Keratinocyte (primary cell): Measurements from ENCODE around the gene CLIP4. TPM values are rescaled to one million over a fixed set of nuclear protein-coding genes. Genes with fewer than 3 reads are reported as not detected.

Experiments
- DNase-seq: peaks from one replicate; pipeline ENCODE4 v3.0.0-alpha.2; 2011; ENCODE audit warnings: low read depth, missing footprints, low spot score
- FAIRE-seq: peaks from 2 replicates; lab custom pipeline; 2011; peaks lifted over from hg19 to GRCh38; lab: Jason Lieb, UNC
- H2AFZ ChIP-seq: 2 replicates; pipeline ENCODE4 v1.6.0; 2012; ENCODE audit warnings: low read length, control low read depth, inconsistent platforms; ENCODE audit not compliant: control insufficient read depth
- H3K27ac ChIP-seq: 2 replicates; pipeline ENCODE4 v1.5.1; 2011; ENCODE audit warnings: low read length; ENCODE audit not compliant: control insufficient read depth, insufficient read depth
- H3K27me3 ChIP-seq: 3 replicates; pipeline ENCODE4 v1.6.0; 2011; ENCODE audit warnings: low read length; ENCODE audit not compliant: control insufficient read depth, insufficient read depth; ENCODE audit errors: extremely low read depth
- H3K36me3 ChIP-seq, 2 experiments: 2 replicates in 1 of 2; 3 replicates in 1 of 2; pipeline ENCODE4 v1.5.1; 2011; ENCODE audit warnings: low read length in 2 of 2, mild to moderate bottlenecking in 1 of 2; ENCODE audit not compliant: control insufficient read depth in 2 of 2, insufficient read depth in 2 of 2; ENCODE audit errors: extremely low read depth in 1 of 2
- H3K4me1 ChIP-seq: 3 replicates; pipeline ENCODE4 v1.5.1; 2011; ENCODE audit warnings: low read length; ENCODE audit not compliant: control insufficient read depth, insufficient read depth; ENCODE audit errors: extremely low read depth
- H3K4me2 ChIP-seq: 3 replicates; pipeline ENCODE4 v1.6.0; 2011; ENCODE audit warnings: low read depth, low read length; ENCODE audit not compliant: control insufficient read depth, insufficient read depth; ENCODE audit errors: extremely low read depth
- H3K4me3 ChIP-seq, 3 experiments: fragments of 200-600 bp in 1 of 3; sonication (generic) in 1 of 3; 2 replicates in 2 of 3; 3 replicates in 1 of 3; pipeline ENCODE4 v1.5.1; 2011 to 2016; ENCODE audit warnings: low read length in 3 of 3, mild to moderate bottlenecking in 3 of 3, control low read depth in 2 of 3, inconsistent platforms in 1 of 3, low read depth in 1 of 3, mixed read lengths in 1 of 3, mixed run types in 1 of 3, moderate library complexity in 1 of 3; ENCODE audit not compliant: control insufficient read depth in 2 of 3, insufficient read depth in 2 of 3; ENCODE audit errors: extremely low read depth in 1 of 3
- H3K79me2 ChIP-seq: 2 replicates; pipeline ENCODE4 v1.6.0; 2012; ENCODE audit warnings: low read length; ENCODE audit not compliant: control insufficient read depth, insufficient read depth
- H3K9ac ChIP-seq: 3 replicates; pipeline ENCODE4 v1.6.0; 2011; ENCODE audit warnings: low read length; ENCODE audit not compliant: control insufficient read depth, insufficient read depth; ENCODE audit errors: extremely low read depth
- H3K9me1 ChIP-seq: 3 replicates; pipeline ENCODE4 v1.6.0; 2011; ENCODE audit warnings: low read length; ENCODE audit not compliant: control insufficient read depth, insufficient read depth; ENCODE audit errors: extremely low read depth
- H3K9me3 ChIP-seq: 2 replicates; pipeline ENCODE4 v1.5.1; 2012; ENCODE audit warnings: low read depth, low read length; ENCODE audit not compliant: control insufficient read depth
- H4K20me1 ChIP-seq: 3 replicates; pipeline ENCODE4 v1.6.0; 2011; ENCODE audit warnings: low read length; ENCODE audit not compliant: control insufficient read depth, insufficient read depth; ENCODE audit errors: extremely low read depth
- CTCF ChIP-seq, 3 experiments: IDR thresholded peaks in 1 of 3; conservative IDR thresholded peaks in 1 of 3; optimal IDR thresholded peaks in 1 of 3; 2 replicates in 2 of 3; 3 replicates in 1 of 3; pipeline versions ENCODE3 to v1.5.1; 2011; ENCODE audit warnings: low read length in 3 of 3, mild to moderate bottlenecking in 3 of 3, moderate library complexity in 2 of 3, control low read depth in 1 of 3, inconsistent platforms in 1 of 3; ENCODE audit not compliant: insufficient read depth in 2 of 3; ENCODE audit errors: extremely low read depth in 1 of 3
- EZH2 ChIP-seq: IDR thresholded peaks from one replicate; pipeline ENCODE4 v1.6.1; 2012; ENCODE audit warnings: inconsistent platforms, mild to moderate bottlenecking, low read length, moderate library complexity
- dilution Hi-C: fragments of 300-500 bp; cut with MboI; formaldehyde crosslinking; loops from one replicate; pipeline ENCODE4 v1.7.0; 2020; ENCODE audit warnings: low sequenced_read_pairs; ENCODE audit not compliant: extremely low pct_ligation_motif_present
- polyA plus RNA-seq, 5 experiments: library from polyadenylated mRNA; depleted of rRNA in 3 of 5; stranded (reverse) in 3 of 5; stranded (forward) in 1 of 5; unstranded in 1 of 5; fragments of >200 nt; gene quantifications; 1 replicate in 1 of 5; 2 replicates in 3 of 5; 3 replicates in 1 of 5; pipeline versions ENCODE4 v1.2.1 to v1.2.3, GENCODE V29; 2011 to 2012; ENCODE audit warnings: missing spikeins in 2 of 5, low read depth in 1 of 5, low replicate concordance in 1 of 5

The CLIP4 gene
- polyA plus RNA-seq, 1 donor (not counting 4 experiments of a cell fraction or from before 2014, with no cell fraction given): 46.6 TPM

- H4K20me1 ChIP-seq: no peaks in the 10 kb centered on the region
Observed at GRCh38 chr2:29184531-29184930, 69.3 kb downstream of the CLIP4 start.

GRCh38 chr2:29186817-29187216 lies 71.6 kb downstream of the CLIP4 start:
- TF ChIP-seq CTCF (optimal IDR thresholded peaks at IDR 0.05 in 1 of 3, IDR thresholded peaks at IDR 0.05 in 1 of 3, conservative IDR thresholded peaks at IDR 0.05 in 1 of 3; ENCODE audit: extremely low read depth in 1 of 3, insufficient read depth in 2 of 3, low read length in 3 of 3) (no peak), EZH2 (no peak)

More at GRCh38 chr2:29184531-29184930, 69.3 kb downstream of the CLIP4 start:
- Histone ChIP-seq H3K9me3 (no peaks in the 10 kb centered on the region), H3K9me1 (no peaks in the 10 kb centered on the region), H3K27ac (no peak overlapping the region), H3K4me3 (no peak overlapping the region), H3K4me1 (no peaks in the 10 kb centered on the region), H3K4me2 (no peak overlapping the region), H3K27me3 (no peaks in the 10 kb centered on the region), H2AFZ (no peak overlapping the region), H3K36me3 (peaks cover 11 to 14% of the 10 kb centered on the region in 2 experiments), H3K9ac (no peak overlapping the region), H3K79me2 (no peaks in the 10 kb centered on the region)
- FAIRE-seq (no peak), DNase-seq (no peak)
- dilution Hi-C loops: loop anchor here (25.0 kb wide), 1 partner anchor 122 kb away; the partner anchor contains the start of gene PCARE
- no peak for TF ChIP-seq EZH2

GRCh38 chr2:29187926-29188325 lies 72.7 kb downstream of the CLIP4 start:
- Histone ChIP-seq H3K9ac (no peak overlapping the region), H3K27ac (no peak overlapping the region), H3K4me3 (no peak overlapping the region), H2AFZ (no peak overlapping the region), H3K79me2 (no peaks in the 10 kb centered on the region), H4K20me1 (no peaks in the 10 kb centered on the region), H3K4me1 (no peaks in the 10 kb centered on the region), H3K9me1 (no peaks in the 10 kb centered on the region), H3K9me3 (no peaks in the 10 kb centered on the region), H3K4me2 (no peak overlapping the region), H3K27me3 (no peaks in the 10 kb centered on the region), H3K36me3 (peaks cover 0 to 4% of the 10 kb centered on the region in 2 experiments)
- dilution Hi-C loops: loop anchor here (25.0 kb wide), 1 partner anchor 126 kb away; the partner anchor contains the start of gene PCARE
- no peak for TF ChIP-seq CTCF (optimal IDR thresholded peaks at IDR 0.05 in 1 of 3, IDR thresholded peaks at IDR 0.05 in 1 of 3, conservative IDR thresholded peaks at IDR 0.05 in 1 of 3; ENCODE audit: extremely low read depth in 1 of 3, insufficient read depth in 2 of 3, low read length in 3 of 3)
- DNase-seq: no peak
- no peak for FAIRE-seq

More at GRCh38 chr2:29186817-29187216, 71.6 kb downstream of the CLIP4 start:
- no peaks in the 10 kb centered on the region for H3K79me2 ChIP-seq
- H3K9me1 ChIP-seq: no peaks in the 10 kb centered on the region
- H3K27me3 ChIP-seq: no peaks in the 10 kb centered on the region
- H3K9me3 ChIP-seq: no peaks in the 10 kb centered on the region
- no peak overlapping the region for H3K4me3 ChIP-seq
- H3K36me3 ChIP-seq: peaks cover 4 to 5% of the 10 kb centered on the region in 2 experiments
- no peak for FAIRE-seq
- H3K27ac ChIP-seq: no peak overlapping the region
- dilution Hi-C loops: loop anchor here (25.0 kb wide), 1 partner anchor 125 kb away; the partner anchor contains the start of gene PCARE
- no peaks in the 10 kb centered on the region for H3K4me1 ChIP-seq
- H3K4me2 ChIP-seq: no peak overlapping the region
- no peak for DNase-seq
- no peaks in the 10 kb centered on the region for H4K20me1 ChIP-seq
- H2AFZ ChIP-seq: no peak overlapping the region
- H3K9ac ChIP-seq: no peak overlapping the region
